GM19193 (cell line): ENCODE data around the gene NMS.

ENCODE experiments used
- POLR2A ChIP-seq: IDR thresholded peaks from 4 replicates; pipeline ENCODE4 v1.6.1; 2011; ENCODE audit not compliant: insufficient read depth, insufficient read length; ENCODE audit errors: extremely low read depth

NMS gene

DNA sequence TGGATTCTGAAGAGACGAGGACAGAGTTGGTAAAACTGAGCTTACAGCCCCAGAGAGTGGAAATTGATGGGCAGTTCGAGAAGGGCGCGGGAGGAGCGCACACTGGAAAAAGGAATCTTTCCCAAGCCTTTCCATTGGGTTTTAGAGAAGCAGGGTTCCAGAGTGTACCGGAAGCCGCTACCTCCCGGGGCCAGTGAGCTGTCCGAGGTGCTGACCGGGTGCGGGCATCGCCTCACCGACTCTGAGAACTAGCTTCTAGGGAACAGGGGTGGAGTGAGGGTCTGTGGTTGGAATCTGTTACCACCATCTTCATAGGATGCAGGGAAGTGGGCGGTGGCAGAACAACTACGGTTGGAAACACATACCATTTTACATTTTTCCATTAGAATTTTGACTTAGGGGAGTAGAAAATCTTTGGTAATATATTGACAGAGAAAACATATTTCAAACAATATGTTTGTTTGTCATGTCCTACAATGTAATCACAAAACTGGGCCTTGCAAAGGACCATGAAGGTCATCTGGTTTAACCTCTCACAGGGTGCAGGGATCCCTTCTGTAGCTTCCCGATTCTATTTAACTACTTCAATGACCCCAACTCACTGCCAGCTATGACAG lies 724 bp downstream of the NMS start:
- TF ChIP-seq POLR2A = no peak

DNA sequence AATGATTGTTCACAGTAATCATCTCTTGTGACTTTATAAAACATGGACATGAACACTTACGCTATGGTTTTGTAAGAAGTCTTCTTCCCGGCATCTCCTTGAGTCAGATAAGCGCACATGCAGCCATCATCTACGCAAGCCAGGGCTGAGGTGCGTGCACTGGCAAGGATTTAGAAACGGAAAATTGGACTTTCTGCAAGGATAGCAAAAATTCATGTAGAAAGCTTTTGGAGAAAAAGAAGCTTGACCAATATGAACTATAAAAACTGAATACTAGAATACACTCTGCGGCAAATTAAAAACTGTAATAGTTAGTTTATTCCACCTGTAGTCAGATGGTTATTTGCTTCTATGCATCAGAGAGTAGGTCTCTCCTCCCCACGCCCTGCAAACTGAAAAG lies 6.3 kb downstream of the NMS start:
- no peak for TF ChIP-seq POLR2A

DNA sequence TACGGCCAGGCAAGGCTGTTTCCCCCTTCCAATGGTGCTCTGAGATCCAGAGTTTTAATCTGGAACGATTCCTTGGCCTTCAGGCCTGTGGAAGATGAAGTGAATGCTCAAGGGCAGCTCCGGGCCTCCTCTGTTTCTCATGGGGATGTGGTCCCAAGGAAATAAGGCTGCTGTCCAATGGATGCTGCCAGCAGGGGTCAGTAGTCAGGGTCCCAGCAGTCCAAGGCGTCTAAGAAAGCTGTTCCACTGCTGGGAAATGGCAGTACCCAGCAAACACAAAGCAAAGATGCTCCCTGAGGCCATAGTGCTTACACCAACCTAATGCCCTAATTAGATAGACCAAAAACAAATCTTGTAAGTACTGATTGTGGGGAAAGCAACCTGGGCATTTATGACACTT lies 12.5 kb downstream of the NMS start:
- no peak for TF ChIP-seq POLR2A

DNA sequence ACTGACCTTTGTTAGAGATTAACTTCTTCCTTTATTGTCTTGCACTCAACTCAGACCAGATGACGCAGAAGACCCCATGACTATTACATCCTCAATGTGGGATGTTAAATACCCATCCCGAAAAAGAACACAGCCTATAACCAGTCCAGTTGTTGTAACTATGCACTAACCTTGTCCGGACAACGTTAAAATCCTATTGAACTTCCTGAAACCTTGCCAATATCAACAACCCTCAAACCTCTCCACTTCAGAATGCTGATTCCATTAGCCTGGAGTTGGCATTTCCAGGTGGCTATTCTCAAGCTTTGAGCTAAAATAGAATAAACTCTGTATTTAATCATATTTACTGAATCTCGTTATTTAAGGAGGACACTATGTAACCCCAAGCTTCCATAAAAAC lies 13.6 kb downstream of the NMS start:
- TF ChIP-seq POLR2A = no peak

DNA sequence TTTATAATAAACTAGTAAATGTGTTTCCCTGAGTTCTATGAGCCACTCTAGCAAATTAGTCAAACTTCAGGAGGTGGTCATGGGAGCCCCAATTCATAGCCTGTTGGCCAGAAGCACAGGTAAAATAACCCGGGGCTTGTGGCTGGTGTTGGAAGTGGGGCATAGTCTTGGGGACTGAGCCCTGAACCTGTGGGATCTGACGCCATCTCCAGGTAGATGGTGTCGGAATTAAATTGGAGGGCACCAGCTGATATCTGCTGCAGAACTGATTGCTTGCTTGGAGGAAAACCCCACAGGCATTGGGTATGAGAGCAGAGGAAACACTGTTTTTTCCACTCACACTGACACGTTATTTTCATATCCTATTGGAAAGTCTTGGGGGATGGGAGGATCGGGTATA lies 14.1 kb downstream of the NMS start:
- TF ChIP-seq POLR2A = no peak

DNA sequence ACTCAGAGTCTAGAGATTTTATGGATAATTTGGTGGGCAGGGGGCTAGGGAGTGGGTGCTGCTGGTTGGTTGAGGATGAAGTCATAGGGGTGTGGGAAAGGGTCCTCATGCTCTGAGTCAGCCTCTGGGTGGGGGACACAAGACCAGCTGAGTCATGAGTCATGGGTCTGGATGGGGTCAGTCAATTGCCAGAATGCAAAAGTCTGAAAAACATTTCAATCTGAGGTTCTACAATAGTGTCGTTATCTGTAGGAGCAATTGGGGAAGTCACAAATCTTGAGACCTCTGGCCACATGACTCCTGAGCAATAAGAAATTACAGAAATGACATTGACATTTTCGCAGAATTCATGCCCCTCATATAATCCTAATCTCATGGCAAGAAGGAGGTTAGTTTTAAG lies 15.1 kb downstream of the NMS start:
- TF ChIP-seq POLR2A = no peak

DNA sequence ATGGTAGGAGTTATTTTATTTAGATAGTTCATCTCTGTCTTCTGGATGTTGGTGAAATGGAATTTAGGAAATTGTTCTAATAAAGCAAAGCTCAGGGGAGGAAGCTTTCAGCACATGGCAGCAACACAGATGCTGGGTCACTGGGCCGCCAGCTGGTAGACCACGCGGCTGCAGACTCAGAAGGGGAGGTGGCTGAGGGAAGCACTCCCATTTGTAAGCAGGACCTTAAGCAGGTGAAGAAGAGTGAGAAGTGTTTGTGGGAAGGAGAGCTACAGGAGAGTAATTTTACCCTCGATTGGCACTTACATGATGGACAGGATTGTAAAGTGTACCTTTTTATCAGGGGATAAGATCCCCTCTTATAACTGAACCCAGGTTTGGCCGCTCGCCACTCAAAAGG lies 24.4 kb downstream of the NMS start:
- TF ChIP-seq POLR2A = no peak

DNA sequence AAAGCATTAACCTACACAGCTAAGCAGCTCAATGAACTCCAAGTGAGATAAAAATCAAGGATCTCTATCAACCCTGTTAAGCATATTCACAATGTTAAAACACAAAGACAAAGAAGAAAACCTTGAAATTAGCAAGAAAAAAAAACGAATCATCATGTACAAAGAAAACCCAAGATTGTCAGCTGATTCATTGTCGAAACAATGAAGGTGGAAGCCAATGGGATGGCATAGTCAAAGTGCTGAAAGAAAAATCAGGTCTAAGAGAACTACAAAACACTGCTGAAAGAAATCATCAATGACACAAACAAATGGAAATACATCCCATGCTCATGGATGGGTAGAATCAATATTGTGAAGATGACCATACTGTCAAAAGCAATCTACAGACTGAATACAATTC lies 32.5 kb downstream of the NMS start:
- TF ChIP-seq POLR2A = no peak

DNA sequence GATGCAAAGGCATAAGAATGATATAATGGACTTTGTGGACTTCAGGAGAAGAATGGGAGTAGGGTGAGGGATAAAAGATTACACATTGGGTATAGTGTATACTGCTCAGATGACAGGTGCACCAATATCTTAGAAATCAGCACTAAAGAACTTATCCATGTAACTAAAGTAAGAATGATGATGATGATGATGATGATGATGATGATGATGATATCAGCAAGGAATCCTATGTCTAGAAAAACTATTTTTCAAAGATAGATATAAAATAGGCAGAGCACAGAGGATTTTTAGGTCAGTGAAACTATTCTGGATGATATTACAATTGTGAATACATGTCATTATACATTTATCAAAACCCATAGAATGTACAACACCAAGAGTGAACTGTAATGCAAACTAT lies 34.3 kb downstream of the NMS start:
- TF ChIP-seq POLR2A = no peak

DNA sequence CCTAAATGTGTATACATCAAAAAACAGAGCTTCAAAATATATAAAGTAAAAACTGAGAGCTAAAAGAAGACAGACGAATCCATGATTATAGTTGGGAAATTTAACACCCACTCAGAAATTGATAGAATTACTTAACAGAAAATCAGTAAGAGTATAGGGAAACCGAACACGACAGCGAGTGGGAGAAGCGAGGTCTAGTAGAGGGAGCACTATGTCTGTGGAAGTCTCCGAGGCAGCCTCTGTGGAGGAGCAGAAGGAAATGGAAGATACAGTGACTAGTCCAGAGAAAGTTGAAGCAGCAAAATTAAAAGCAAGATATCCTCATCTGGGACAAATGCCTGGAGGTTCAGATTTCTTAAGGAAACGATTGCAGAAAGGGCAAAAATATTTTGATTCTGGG lies 38.8 kb downstream of the NMS start:
- no peak for TF ChIP-seq POLR2A

DNA sequence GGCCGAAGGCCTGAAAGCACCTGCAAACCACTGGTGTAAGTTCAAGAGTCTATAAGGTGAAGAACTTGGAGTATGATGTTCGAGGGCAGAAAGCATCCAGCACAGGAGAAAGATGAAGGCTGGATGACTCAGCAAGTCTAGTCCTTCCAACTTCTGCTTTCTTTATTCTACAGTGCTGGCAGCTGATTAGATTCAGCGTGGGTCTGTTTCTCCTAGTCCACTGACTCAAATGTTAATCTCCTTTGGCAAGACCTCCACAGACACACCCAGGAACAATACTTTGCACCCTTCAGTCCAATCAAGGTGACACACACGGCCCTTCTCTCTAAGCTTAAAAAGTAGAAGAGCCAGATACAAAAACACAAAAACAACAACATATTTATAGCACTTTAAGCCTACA lies 43.4 kb downstream of the NMS start:
- no peak for TF ChIP-seq POLR2A

DNA sequence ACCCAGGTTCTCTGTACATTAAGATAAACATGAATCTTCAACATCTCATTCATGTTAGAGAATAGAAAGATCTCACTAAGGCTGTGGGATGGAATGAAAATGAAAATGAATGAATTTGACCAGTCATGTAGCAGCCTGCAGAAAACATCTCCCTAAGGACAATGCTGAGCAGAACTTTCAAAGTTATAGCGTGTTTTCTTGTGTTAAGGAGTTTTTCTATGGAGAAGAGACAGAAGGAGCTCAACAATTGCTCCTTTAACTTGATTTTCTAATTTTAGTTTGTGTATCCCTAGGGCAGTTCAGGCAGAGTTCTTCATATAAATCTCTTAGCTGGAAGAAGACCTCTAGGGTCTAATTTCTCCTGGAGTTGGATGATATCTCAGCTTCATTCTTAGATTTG lies 47.3 kb downstream of the NMS start:
- TF ChIP-seq POLR2A = no peak

DNA sequence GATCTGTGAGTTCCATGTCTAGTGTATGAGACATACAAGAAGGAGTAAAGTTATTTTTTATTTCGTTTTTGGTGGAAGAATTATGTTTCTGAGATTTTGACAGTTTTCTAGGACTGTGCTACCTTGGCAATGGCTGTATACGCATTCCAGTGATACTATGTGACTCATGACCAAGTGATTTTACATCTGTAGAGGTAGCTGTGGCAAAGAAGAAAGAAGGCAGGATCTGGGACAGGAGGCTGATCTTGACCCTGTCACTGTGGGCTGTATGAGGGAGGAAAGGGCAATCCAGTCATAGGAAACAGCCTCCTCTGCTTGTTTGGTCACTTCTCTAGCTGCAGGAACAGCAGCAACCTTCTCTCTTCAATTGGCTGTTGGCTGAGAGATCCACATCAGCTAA lies 48.5 kb downstream of the NMS start:
- no peak for TF ChIP-seq POLR2A

DNA sequence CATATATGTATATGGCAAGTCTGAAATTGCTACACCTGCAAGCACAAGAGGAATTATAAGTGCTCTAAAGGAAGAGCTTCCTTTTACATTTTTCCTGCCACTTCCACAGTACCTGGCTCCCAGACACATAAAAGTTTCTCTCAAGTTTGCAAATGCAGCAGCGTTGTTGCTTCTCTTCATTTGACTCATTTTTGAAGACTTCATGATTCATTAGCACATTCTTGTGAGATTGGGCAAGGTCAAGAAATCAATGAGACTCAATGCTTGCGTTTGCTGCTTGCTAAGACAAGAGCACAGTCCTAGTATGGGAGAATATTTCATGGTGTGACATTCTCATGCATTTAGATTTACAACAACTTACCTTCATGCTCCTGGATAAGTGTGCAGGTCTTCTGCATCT lies 49.9 kb downstream of the NMS start:
- no peak for TF ChIP-seq POLR2A

DNA sequence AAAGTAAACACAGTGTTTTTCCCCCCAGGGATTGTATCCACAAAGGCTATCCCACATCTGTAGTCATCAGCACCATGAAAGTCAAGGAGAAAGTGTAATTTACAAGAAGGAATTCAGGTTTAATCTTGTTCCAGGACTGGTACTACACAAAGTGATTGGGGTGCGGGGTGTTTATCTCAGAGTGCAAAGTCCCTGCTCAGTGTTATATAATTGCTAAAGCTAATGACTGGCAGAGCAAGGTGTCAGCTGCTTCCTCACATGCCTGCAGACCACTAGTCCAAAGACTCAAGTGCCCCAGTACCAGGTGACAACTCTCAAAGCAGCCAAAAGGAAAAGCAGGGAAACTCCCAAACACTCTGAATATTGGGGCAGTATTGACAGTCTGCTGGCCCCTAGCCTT lies 52.1 kb downstream of the NMS start:
- no peak for TF ChIP-seq POLR2A

DNA sequence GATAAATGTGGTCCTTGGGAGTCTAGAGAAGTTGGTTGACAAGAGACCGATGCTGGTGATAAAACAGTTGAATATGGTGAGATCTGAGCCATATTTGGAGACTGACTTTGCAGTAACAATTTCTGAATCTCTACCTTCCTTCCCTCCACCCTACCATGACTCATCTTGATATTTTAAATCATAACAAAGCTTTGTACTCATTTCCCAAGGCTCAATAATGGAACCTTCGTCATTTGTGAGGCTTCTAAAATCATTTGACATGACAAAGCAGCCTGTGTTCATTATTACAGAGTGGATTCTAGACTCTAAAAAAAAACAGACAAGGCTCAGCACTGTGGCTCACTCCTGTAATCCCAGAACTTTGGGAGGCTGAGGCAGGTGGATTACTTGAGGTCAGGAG lies 54.0 kb downstream of the NMS start:
- TF ChIP-seq POLR2A = no peak

DNA sequence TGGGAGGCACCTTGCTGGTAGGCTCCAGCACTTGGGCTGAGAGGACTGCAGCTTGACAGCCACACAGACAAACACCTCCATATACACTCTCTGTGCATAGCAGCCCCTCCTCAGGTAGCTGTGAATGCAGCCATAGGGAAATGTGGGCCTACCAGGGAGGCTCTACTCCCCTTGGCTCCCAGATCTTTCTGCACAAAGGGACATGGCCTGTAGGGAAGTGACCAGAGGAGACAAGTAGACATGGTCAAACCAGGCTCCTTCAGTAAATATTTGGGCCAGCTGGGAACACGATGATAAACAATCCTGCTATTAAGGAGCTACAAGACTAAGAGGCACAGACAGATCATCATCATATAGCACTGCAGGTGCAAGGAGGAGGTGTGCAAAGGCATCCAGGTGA lies 56.6 kb downstream of the NMS start:
- no peak for TF ChIP-seq POLR2A
